HAP-1 (cell line): ENCODE measurements around the gene TIMELESS.

Experiments used
- DNase-seq, 2 experiments: peaks; one replicate each; pipeline ENCODE4 v3.0.0-alpha.2; 2016 to 2020; ENCODE audit warnings: low spot score in 2 of 2
- H3K27me3 ChIP-seq: fragments of 250-450 bp; sonication (Bioruptor Pico); 2 replicates; pipeline ENCODE4 v1.5.1; 2020; ENCODE audit warnings: low read depth, mild to moderate bottlenecking, moderate library complexity
- H3K36me3 ChIP-seq: fragments of 250-450 bp; sonication (Bioruptor Pico); replicated peaks from 2 replicates; pipeline ENCODE4 v1.5.1; 2020; ENCODE audit warnings: mild to moderate bottlenecking
- H3K4me1 ChIP-seq: fragments of 250-450 bp; sonication (Bioruptor Pico); 2 replicates; pipeline ENCODE4 v1.5.1; 2020; ENCODE audit warnings: mild to moderate bottlenecking
- H3K4me3 ChIP-seq: fragments of 250-450 bp; sonication (Bioruptor Pico); 2 replicates; pipeline ENCODE4 v1.5.1; 2020; ENCODE audit warnings: mild to moderate bottlenecking, moderate library complexity
- H3K9me3 ChIP-seq: fragments of 250-450 bp; sonication (Bioruptor Pico); 2 replicates; pipeline ENCODE4 v1.5.1; 2020; ENCODE audit warnings: mild to moderate bottlenecking, moderate library complexity
- in situ Hi-C: fragments of 300-500 bp; cut with MboI; formaldehyde crosslinking; loops from 3 replicates; pipeline ENCODE4 v1.14.3; 2020; ENCODE audit warnings: low sequenced_read_pairs, inconsistent platforms, mixed read lengths

The TIMELESS gene

GRCh38 chr12:56377310-56377988 lies 71.8 kb downstream of the TIMELESS start:
- peak; percentile 75 to 96 for DNase-seq
- in situ Hi-C loops, result no loop called here
- H3K9me3 ChIP-seq, result 0 out of 2 replicates have a peak, but pooled peaks cover 3% of the 10 kb centered on the region
- no peak overlapping the region for H3K4me3 ChIP-seq
- H3K27me3 ChIP-seq, result no peaks in the 10 kb centered on the region
- no peaks in the 10 kb centered on the region for H3K36me3 ChIP-seq
- H3K4me1 ChIP-seq, result peaks cover 19% of the 10 kb centered on the region

GRCh38 chr12:56375598-56376434 lies 73.4 kb downstream of the TIMELESS start:
- DNase-seq, result no peak
- in situ Hi-C loops, result no loop called here
- Histone ChIP-seq H3K9me3 (0 out of 2 replicates have a peak, but pooled peaks cover 3% of the 10 kb centered on the region), H3K36me3 (no peaks in the 10 kb centered on the region), H3K4me1 (peaks cover 19% of the 10 kb centered on the region), H3K27me3 (no peaks in the 10 kb centered on the region), H3K4me3 (no peak overlapping the region)

- DNase-seq, result no peak
- Histone ChIP-seq H3K27me3 (no peaks in the 10 kb centered on the region), H3K4me1 (peaks cover 21% of the 10 kb centered on the region), H3K9me3 (0 out of 2 replicates have a peak, but pooled peaks cover 3% of the 10 kb centered on the region), H3K36me3 (no peaks in the 10 kb centered on the region), H3K4me3 (no peak overlapping the region)
- in situ Hi-C loops, result no loop called here
These were observed 74.3 kb downstream of the TIMELESS start for GRCh38 chr12:56374726-56375597.

GRCh38 chr12:56373515-56373914 lies 75.7 kb downstream of the TIMELESS start:
- in situ Hi-C loops, result no loop called here
- Histone ChIP-seq H3K36me3 (no peaks in the 10 kb centered on the region), H3K4me1 (peaks cover 21% of the 10 kb centered on the region), H3K9me3 (0 out of 2 replicates have a peak, but pooled peaks cover 3% of the 10 kb centered on the region), H3K27me3 (no peaks in the 10 kb centered on the region), H3K4me3 (no peak overlapping the region)
- no peak for DNase-seq

GRCh38 chr12:56366948-56367347 lies 82.3 kb downstream of the TIMELESS start:
- in situ Hi-C loops, result no loop called here
- Histone ChIP-seq H3K4me1 (0 out of 2 replicates have a peak, but pooled peaks cover 2% of the 10 kb centered on the region), H3K27me3 (no peaks in the 10 kb centered on the region), H3K9me3 (no peaks in the 10 kb centered on the region), H3K36me3 (no peaks in the 10 kb centered on the region), H3K4me3 (no peak overlapping the region)
- DNase-seq, result no peak
